CD4-positive, alpha-beta T cell (primary cell): ENCODE results near the gene IQSEC3. TPM values are rescaled to one million over a fixed set of nuclear protein-coding genes. Genes with fewer than 3 reads are reported as not detected.

Source experiments
- ATAC-seq: fragments of 200-7000 bp; cut with Tn5 transposase; one replicate; pipeline ENCODE4 v1.10.0; 2022; ENCODE audit warnings: mild to moderate bottlenecking; ENCODE audit not compliant: poor library complexity
- CTCF ChIA-PET: fragments of 350-600 bp; sonication (Branson Sonifier 250); formaldehyde crosslinking; loops from one replicate; lab custom pipeline; 2021; ENCODE audit warnings: antibody characterized with exemption, inconsistent platforms; lab: Charles Lee
- POLR2A ChIA-PET: fragments of 350-600 bp; sonication (Branson Sonifier 250); formaldehyde crosslinking; loops from one replicate; lab custom pipeline; 2021; ENCODE audit warnings: antibody characterized with exemption, inconsistent platforms; lab: Charles Lee
- DNase-seq, 14 experiments: peaks; one replicate each; pipeline ENCODE4 v3.0.0-alpha.2; 2013 to 2020; ENCODE audit warnings: mixed read lengths in 2 of 14
- H3K27ac ChIP-seq, 2 donors: one replicate each; pipeline versions ENCODE4 v1.5.1 to v1.7.0; 2013; ENCODE audit warnings: low read length in 2 of 2, low read depth in 1 of 2, mild to moderate bottlenecking in 1 of 2
- H3K27me3 ChIP-seq, 2 experiments: 1 replicate in 1 of 2; 2 replicates in 1 of 2; pipeline versions ENCODE4 v1.6.1 to v1.7.0; 2013; ENCODE audit warnings: low read length in 2 of 2, control low read depth in 1 of 2, mild to moderate bottlenecking in 1 of 2, moderate library complexity in 1 of 2; ENCODE audit not compliant: insufficient read depth in 2 of 2, control insufficient read depth in 1 of 2
- H3K36me3 ChIP-seq: one replicate; pipeline ENCODE4 v1.6.1; 2013; ENCODE audit warnings: low read length, control low read depth; ENCODE audit not compliant: insufficient read depth
- H3K4me1 ChIP-seq: one replicate; pipeline ENCODE4 v1.6.1; 2013; ENCODE audit warnings: low read length, control low read depth; ENCODE audit not compliant: insufficient read depth
- H3K4me3 ChIP-seq: one replicate; pipeline ENCODE4 v1.5.1; 2013; ENCODE audit warnings: mild to moderate bottlenecking, low read length, moderate library complexity
- H3K9me3 ChIP-seq, 2 experiments: 1 replicate in 1 of 2; 2 replicates in 1 of 2; pipeline versions ENCODE4 v1.6.1 to v1.7.0; 2013; ENCODE audit warnings: low read length in 2 of 2, mild to moderate bottlenecking in 2 of 2, control low read depth in 1 of 2, moderate library complexity in 1 of 2; ENCODE audit not compliant: control insufficient read depth in 1 of 2, insufficient read depth in 1 of 2
- H3K27ac Mint-ChIP-seq: one replicate; pipeline ENCODE4 v1.8.0; 2020; ENCODE audit warnings: mixed read lengths
- H3K27me3 Mint-ChIP-seq: one replicate; pipeline ENCODE4 v1.8.0; 2021; ENCODE audit warnings: mixed read lengths
- H3K36me3 Mint-ChIP-seq: one replicate; pipeline ENCODE4 v1.8.0; 2021; ENCODE audit warnings: low read depth, mixed read lengths
- H3K4me1 Mint-ChIP-seq: one replicate; pipeline ENCODE4 v1.8.0; 2021; ENCODE audit warnings: low read depth, mixed read lengths
- H3K4me3 Mint-ChIP-seq: one replicate; pipeline ENCODE4 v1.8.0; 2020; ENCODE audit warnings: mild to moderate bottlenecking, mixed read lengths
- H3K9me3 Mint-ChIP-seq: one replicate; pipeline ENCODE4 v1.8.0; 2020; ENCODE audit warnings: mixed read lengths
- CTCF ChIP-seq: fragments of 200-600 bp; IDR thresholded peaks from one replicate; pipeline ENCODE4 v1.8.0; 2022; ENCODE audit warnings: antibody characterized with exemption, mild to moderate bottlenecking
- intact Hi-C, 2 experiments: fragments of 100-400 bp; cut with DNase I in 1 of 2; cut with micrococcal nuclease in 1 of 2; formaldehyde crosslinking; loops; one replicate each; pipeline versions ENCODE4 v1.15.1 to v1.9.0; 2023 to 2025; cut with DNase I, micrococcal nuclease
- total RNA-seq, 174 experiments: library from RNA in 2 of 174; stranded (reverse) in 2 of 174; gene quantifications; one replicate each; pipeline ENCODE4 v1.2.3 and lab custom pipeline; 2021 to 2026

The IQSEC3 gene
- total RNA-seq, 2 experiments from 2014 or later = 0.19 TPM; not detected in 1

- no peaks in the 10 kb centered on the region for H3K36me3 Mint-ChIP-seq
- intact Hi-C loops = no loop called here
- H3K4me1 Mint-ChIP-seq = no peaks in the 10 kb centered on the region
- peaks cover 5% of the 10 kb centered on the region for H3K4me1 ChIP-seq
- H3K27ac Mint-ChIP-seq = no peak overlapping the region
- ChIA-PET CTCF (no interaction called here), POLR2A (no interaction called here)
- H3K27ac ChIP-seq = no peak overlapping the region
- H3K36me3 ChIP-seq = no peaks in the 10 kb centered on the region
- H3K4me3 ChIP-seq = no peak overlapping the region
- no peaks in the 10 kb centered on the region for H3K9me3 Mint-ChIP-seq
- H3K4me3 Mint-ChIP-seq = no peak overlapping the region
- H3K27me3 ChIP-seq = peaks cover 0 to 10% of the 10 kb centered on the region in 2 experiments
- ATAC-seq (no peak), DNase-seq (no peak)
- H3K27me3 Mint-ChIP-seq = peaks cover 17% of the 10 kb centered on the region
- no peak for TF ChIP-seq CTCF
- peaks cover 0 to 9% of the 10 kb centered on the region in 2 experiments for H3K9me3 ChIP-seq
Measured at GRCh38 chr12:176321-177181, 110.0 kb downstream of the IQSEC3 start.

GRCh38 chr12:177336-177979, 110.9 kb downstream of the IQSEC3 start:
- Histone ChIP-seq H3K4me3 (no peak overlapping the region), H3K4me1 (peaks cover 5% of the 10 kb centered on the region), H3K27ac (no peak overlapping the region), H3K36me3 (no peaks in the 10 kb centered on the region), H3K9me3 (peaks cover 0 to 9% of the 10 kb centered on the region in 2 experiments), H3K27me3 (peaks cover 0 to 5% of the 10 kb centered on the region in 2 experiments)
- no peaks in the 10 kb centered on the region for H3K4me1 Mint-ChIP-seq
- intact Hi-C loops = no loop called here
- ChIA-PET CTCF (no interaction called here), POLR2A (no interaction called here)
- DNase-seq (no peak), ATAC-seq (no peak)
- no peaks in the 10 kb centered on the region for H3K36me3 Mint-ChIP-seq
- H3K27me3 Mint-ChIP-seq = peaks cover 17% of the 10 kb centered on the region
- no peak overlapping the region for H3K27ac Mint-ChIP-seq
- no peak for TF ChIP-seq CTCF
- H3K9me3 Mint-ChIP-seq = no peaks in the 10 kb centered on the region
- H3K4me3 Mint-ChIP-seq = no peak overlapping the region

DNA sequence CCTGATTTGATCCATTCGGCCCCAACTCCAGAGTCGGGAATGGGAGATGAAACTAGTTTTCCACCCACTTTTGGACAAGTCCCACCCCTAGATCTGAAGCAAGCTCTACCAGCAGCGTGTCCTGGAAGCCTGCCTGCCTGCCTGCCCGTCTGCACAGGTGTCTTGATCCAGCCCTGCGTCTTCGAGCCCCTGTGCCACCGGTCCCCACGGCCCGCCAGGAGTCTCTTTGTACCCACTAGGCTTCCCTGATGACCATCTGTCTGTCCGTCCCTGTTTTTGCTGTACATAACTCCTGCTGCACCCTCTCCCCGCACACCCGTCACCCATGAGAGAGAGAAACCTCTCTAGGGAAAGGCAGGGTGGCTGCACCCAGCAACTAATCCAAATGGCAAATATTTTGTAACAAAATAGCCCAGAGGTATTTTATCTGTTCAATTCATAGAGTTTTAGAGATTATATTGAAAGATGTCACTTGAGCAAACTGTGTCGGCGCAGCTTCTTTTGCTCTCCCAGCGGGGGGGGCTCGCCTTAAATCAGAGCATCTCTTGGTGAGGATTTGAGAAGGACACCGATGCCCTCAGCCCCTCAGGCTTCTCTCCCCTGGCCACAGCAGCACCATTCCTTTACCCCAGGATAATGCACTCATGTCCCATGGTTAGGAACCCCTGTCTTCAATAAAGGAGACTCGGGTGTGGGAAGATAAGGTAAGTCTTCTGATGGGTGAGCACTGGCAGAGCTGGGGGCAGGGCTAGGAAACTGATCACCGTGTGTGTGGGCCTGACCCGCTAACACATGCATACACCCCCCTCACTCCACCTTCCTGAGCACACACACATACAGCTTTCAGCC, 111.6 kb downstream of the IQSEC3 start:
- Mint-ChIP-seq H3K4me1 (no peaks in the 10 kb centered on the region), H3K4me3 (no peak overlapping the region), H3K36me3 (no peaks in the 10 kb centered on the region), H3K9me3 (no peaks in the 10 kb centered on the region), H3K27me3 (peaks cover 10% of the 10 kb centered on the region), H3K27ac (no peak overlapping the region)
- ChIA-PET CTCF (no interaction called here), POLR2A (no interaction called here)
- ATAC-seq (no peak), DNase-seq (no peak)
- H3K27ac ChIP-seq = no peak overlapping the region
- TF ChIP-seq CTCF = no peak
- intact Hi-C loops = no loop called here
- no peak overlapping the region for H3K4me3 ChIP-seq
- no peaks in the 10 kb centered on the region for H3K36me3 ChIP-seq
- peaks cover 5% of the 10 kb centered on the region for H3K4me1 ChIP-seq
- peaks cover 0 to 3% of the 10 kb centered on the region in 2 experiments for H3K27me3 ChIP-seq
- peaks cover 0 to 4% of the 10 kb centered on the region in 2 experiments for H3K9me3 ChIP-seq
